HG02973 (cell line): ENCODE measurements around the gene SPIB.
"Not testable (repeated sequence)": the region's sequence is repeated elsewhere in the genome, so short reads cannot be mapped to it uniquely, and the experiment has no call there.

Experiments used
- ATAC-seq: cut with Tn5 transposase; IDR thresholded peaks from one replicate; pipeline ENCODE4 v1.9.1; 2021; ENCODE audit warnings: moderate library complexity; ENCODE audit not compliant: unreplicated experiment

The SPIB gene

GRCh38 chr19:50390952-50391351 lies 27.8 kb upstream of the SPIB start:
- not testable (repeated sequence) for ATAC-seq

GRCh38 chr19:50392759-50393158 lies 26.0 kb upstream of the SPIB start:
- ATAC-seq: no peak

DNA sequence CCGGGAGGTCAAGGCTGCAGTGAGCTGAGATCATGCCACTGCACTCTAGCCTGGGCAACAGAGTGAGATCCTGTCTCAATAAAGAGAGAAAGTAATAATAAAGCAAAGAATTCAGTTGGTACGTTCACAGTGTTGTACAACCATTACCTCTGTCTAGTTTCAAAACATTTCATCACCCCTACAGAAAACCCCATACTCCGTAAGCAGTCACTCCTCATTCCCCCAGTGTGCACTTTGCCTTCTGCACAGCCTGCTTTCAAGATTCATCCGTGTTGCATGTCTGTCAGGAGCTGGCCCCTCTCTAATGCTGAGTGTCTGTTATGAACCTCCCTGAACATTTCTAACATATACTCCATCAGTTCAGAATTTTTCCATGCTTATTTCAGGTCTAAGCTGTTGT lies 25.1 kb upstream of the SPIB start:
- ATAC-seq: no peak

DNA sequence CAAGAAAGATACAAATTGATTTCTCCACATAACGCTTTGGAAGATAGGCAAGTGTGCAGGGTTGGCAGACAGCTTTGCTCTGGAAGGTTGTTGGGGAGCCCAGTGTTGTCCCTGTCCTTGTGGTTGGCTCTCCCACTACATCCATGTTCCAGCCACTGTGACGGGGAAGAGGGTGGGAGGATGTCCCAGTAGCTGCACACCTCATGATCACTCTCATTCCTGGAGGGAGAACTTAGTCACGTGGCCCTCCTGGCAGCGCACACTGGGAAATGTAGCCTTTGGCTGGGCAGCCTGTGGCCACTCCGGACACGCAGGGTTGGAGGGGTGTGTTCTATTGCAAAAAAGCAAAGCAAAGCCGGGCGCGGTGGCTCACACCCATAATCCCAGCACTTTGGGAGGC lies 24.7 kb upstream of the SPIB start:
- ATAC-seq: no peak

DNA sequence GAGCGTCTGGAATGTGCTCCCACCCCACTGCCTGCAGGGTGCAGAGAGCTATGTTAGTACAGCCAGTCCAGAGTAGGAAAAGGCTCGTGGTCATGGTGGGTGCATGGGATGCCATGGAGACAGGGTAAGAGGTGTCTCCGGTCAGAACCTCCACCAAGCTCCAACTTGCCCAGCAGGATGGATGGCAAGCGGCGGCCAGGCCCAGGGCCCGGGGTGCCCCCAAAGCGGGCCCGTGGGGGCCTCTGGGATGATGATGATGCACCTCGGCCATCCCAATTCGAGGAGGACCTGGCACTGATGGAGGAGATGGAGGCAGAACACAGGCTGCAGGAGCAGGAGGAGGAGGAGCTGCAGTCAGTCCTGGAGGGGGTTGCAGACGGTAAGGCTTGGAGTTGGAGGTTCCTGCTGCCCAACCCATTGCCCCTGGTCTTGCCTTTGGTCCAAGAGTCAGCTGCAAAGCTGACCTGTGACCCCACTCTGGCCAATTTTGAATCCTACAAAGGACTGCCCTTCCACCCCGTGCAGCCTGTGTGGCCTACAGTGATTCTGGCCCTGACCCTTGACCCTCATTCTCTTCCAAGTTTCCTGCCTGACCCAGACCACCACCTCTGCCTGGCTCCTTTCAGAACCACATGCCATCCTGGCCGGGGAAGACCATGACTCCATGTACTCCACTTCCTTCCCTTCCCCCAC lies 19.9 kb upstream of the SPIB start:
- ATAC-seq: no peak

- no peak for ATAC-seq
These were observed 19.4 kb upstream of the SPIB start for GRCh38 chr19:50399368-50399745.

DNA sequence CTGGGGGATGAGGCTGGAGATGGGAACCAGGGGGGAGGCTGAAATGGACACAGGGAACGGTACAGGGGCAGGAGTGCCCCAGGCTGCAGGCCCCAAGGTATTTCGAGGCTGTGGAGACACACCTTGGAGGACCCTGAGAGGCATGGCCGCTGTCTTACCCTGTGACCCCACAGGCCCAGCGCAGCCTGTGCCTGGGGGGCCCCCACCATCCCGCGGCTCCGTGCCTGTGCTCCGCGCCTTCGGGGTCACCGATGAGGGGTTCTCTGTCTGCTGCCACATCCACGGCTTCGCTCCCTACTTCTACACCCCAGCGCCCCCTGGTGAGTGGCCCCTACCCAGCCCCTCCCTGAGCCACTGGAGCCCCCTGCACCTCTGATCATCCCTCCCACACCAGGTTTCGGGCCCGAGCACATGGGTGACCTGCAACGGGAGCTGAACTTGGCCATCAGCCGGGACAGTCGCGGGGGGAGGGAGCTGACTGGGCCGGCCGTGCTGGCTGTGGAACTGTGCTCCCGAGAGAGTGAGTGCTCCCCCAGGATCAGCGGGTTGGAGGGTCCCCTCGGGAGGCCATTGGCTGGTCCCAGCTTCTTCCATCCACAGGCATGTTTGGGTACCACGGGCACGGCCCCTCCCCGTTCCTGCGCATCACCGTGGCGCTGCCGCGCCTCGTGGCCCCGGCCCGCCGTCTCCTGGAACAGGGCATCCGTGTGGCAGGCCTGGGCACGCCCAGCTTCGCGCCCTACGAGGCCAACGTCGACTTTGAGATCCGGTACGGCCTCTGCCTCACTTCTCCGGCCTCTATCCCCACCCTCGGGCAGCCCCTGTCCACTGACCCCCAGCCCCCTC lies 16.9 kb upstream of the SPIB start:
- no peak for ATAC-seq

DNA sequence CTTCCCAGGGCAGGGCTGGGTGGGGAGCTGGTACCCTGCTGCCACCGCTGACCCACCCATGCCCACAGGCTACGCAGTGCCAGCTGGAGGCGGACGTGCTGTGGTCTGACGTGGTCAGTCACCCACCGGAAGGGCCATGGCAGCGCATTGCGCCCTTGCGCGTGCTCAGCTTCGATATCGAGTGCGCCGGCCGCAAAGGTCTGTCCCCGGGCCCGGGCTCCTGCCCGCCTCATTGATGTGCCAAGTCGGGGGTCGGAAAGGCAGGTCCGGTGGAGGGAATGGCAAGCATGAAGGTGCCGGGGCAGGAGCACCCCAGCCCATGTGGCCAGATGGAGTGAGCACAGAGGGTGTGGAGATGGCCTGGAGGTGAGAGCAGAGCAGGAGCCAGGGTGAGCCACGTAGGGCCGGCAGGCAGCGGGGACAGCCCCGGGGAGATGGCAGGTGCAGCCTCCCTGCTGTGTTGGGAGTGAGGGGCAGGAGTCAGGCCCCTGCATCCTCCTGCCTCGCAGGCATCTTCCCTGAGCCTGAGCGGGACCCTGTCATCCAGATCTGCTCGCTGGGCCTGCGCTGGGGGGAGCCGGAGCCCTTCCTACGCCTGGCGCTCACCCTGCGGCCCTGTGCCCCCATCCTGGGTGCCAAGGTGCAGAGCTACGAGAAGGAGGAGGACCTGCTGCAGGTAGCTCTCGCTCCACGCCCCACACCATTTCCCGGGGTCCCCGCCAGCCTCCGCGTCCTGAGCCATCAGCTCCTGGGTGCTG lies 16.0 kb upstream of the SPIB start:
- no peak for ATAC-seq

DNA sequence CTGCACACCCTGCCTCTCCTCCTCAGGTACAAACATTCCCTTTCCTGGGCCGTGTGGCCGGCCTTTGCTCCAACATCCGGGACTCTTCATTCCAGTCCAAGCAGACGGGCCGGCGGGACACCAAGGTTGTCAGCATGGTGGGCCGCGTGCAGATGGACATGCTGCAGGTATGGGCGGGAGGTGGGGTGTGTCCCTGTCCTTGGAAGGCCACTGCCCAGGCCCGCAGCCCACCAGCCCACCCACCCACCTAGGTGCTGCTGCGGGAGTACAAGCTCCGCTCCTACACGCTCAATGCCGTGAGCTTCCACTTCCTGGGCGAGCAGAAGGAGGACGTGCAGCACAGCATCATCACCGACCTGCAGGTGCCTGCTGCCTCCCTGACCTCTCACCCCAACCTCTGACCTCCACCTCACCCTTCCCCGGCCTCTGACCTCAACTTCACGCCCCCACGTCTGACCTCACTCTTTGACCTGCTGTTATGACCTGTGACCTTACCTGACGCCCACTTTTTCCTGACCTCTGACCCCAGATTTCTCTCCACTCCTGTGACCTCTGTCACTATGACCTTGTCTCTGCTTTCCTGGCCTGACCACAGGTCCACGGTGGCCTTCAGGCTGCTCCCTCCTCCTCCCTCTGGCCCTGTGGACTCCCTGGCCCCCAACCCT lies 12.4 kb upstream of the SPIB start:
- no peak for ATAC-seq

GRCh38 chr19:50406829-50407228 lies 11.9 kb upstream of the SPIB start:
- no peak for ATAC-seq

DNA sequence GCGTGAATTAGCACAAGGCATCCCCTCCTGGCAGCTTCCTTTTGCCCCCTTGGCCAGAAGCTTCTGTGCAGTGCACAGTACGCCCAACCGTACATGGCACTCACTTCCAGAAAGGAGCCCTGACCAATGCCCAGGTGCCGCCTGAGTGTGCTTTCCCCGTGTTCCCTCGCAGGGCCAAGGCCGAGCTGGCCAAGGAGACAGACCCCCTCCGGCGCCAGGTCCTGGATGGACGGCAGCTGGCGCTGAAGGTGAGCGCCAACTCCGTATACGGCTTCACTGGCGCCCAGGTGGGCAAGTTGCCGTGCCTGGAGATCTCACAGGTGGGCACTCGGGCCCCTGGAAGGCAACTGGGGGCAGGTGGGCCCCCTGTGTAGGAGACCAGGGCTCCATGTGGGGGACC lies 9.4 kb upstream of the SPIB start:
- ATAC-seq: no peak

- no peak for ATAC-seq
These were observed 8.6 kb upstream of the SPIB start for GRCh38 chr19:50410109-50410508.

- no peak for ATAC-seq
These were observed 6.3 kb upstream of the SPIB start for GRCh38 chr19:50412419-50412818.

DNA sequence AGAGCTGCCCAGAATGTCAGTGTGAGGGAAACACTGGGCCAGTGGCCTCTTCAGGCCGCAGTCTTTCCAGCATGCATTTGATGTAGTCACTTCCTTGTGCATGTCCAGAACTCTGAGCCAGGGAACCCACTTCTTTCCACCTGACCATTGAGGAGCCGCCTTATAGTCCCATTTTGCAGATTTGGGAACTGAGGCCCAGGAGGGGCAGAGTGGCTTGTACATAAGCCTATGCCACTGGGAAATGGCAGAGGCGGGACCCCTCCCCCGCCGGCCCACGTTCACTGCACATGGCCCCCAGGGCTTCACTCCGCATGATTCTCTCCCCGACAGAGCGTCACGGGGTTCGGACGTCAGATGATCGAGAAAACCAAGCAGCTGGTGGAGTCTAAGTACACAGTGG lies 5.6 kb upstream of the SPIB start:
- ATAC-seq: no peak

DNA sequence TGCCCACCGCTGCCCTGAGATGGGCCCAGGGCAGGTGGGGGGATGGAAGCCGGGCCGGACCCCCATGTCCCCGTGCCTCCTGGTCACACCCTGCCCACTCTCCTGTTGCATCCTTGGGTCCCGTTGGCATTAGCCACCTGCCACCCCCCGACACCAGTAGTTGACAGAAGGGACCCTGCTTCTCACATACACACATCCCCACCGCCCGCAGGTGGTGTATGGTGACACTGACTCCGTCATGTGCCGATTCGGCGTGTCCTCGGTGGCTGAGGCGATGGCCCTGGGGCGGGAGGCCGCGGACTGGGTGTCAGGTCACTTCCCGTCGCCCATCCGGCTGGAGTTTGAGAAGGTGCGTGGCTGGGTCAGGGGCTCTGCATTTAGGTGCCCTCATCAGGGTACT lies 5.2 kb upstream of the SPIB start:
- no peak for ATAC-seq

- peak; percentile 12 for ATAC-seq
These were observed 3.7 kb upstream of the SPIB start for GRCh38 chr19:50414864-50415660.

GRCh38 chr19:50415661-50416033 lies 3.1 kb upstream of the SPIB start:
- ATAC-seq: peak; percentile 47

- ATAC-seq: no peak
These were observed 2.4 kb upstream of the SPIB start for GRCh38 chr19:50416034-50416977.
